Right lobe of liver (tissue), 4 donors: ENCODE results near the gene MAPKAP1.

ENCODE experiments used
- POLR2A ChIP-seq: fragments of 450-650 bp; IDR thresholded peaks from one replicate; pipeline ENCODE4 v1.6.1; 2017; ENCODE audit warnings: antibody characterized with exemption, mild to moderate bottlenecking
- TF ChIP-seq, protein P1 (sequence below), 4 donors: fragments of 200-600 bp in 3 of 4; fragments of 450-650 bp in 1 of 4; IDR thresholded peaks; one replicate each; pipeline versions ENCODE4 v1.5.1 to v1.8.0; 2016 to 2022; ENCODE audit warnings: antibody characterized with exemption in 4 of 4, mild to moderate bottlenecking in 2 of 4
- donor health status: DM: no; HTN: no; CAD: no.
- donor health status: DM: no; HTN: no; CAD: no.
- donor health status: DM: no; HTN: yes; CAD: no.

DNA sequence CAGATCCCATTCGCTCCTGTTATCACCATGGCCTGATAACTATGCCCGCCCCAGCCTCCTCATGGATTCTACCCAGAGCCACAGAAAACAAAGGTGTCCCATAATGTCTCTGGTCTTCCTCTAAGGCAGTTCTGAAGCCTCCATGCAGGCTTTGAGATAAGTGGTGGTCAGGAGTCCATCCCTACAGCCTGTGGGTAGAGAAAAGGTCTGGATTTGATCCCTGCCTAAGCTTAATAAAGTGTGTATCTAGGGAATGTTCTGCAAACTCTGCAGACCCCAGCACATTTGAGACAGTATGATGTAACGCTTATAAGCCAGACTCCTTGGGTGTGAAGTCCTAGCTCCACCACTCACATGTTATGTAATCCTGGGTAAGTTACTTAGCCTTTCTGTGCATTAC, 187.3 kb downstream of the MAPKAP1 start:
- TF ChIP-seq, protein P1, sequence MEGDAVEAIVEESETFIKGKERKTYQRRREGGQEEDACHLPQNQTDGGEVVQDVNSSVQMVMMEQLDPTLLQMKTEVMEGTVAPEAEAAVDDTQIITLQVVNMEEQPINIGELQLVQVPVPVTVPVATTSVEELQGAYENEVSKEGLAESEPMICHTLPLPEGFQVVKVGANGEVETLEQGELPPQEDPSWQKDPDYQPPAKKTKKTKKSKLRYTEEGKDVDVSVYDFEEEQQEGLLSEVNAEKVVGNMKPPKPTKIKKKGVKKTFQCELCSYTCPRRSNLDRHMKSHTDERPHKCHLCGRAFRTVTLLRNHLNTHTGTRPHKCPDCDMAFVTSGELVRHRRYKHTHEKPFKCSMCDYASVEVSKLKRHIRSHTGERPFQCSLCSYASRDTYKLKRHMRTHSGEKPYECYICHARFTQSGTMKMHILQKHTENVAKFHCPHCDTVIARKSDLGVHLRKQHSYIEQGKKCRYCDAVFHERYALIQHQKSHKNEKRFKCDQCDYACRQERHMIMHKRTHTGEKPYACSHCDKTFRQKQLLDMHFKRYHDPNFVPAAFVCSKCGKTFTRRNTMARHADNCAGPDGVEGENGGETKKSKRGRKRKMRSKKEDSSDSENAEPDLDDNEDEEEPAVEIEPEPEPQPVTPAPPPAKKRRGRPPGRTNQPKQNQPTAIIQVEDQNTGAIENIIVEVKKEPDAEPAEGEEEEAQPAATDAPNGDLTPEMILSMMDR (IDR thresholded peaks at IDR 0.05), result no peak
- TF ChIP-seq POLR2A, result no peak
